CD4-positive, alpha-beta memory T cell (primary cell): Measurements from ENCODE around the gene NRG3. TPM values are rescaled to one million over a fixed set of nuclear protein-coding genes. Genes with fewer than 3 reads are reported as not detected.

Source experiments
- CTCF ChIA-PET: fragments of 350-600 bp; sonication (Branson Sonifier 250); formaldehyde crosslinking; loops from one replicate; lab custom pipeline; 2021; ENCODE audit warnings: inconsistent platforms; ENCODE audit not compliant: partially characterized antibody; lab: Charles Lee
- POLR2A ChIA-PET: fragments of 350-600 bp; sonication (Branson Sonifier 250); formaldehyde crosslinking; loops from one replicate; lab custom pipeline; 2021; ENCODE audit not compliant: partially characterized antibody; lab: Charles Lee
- DNase-seq, 5 donors: peaks; one replicate each; pipeline versions ENCODE4 v3.0.0 to v3.0.0-alpha.2; 2020 to 2022; ENCODE audit warnings: mixed read lengths in 1 of 5
- H3K27ac ChIP-seq: one replicate; pipeline ENCODE4 v1.7.0; 2013; ENCODE audit warnings: low read depth, low read length
- H3K27me3 ChIP-seq: 2 replicates; pipeline ENCODE4 v1.7.0; 2013; ENCODE audit warnings: mild to moderate bottlenecking, low read length, moderate library complexity; ENCODE audit not compliant: insufficient read depth
- H3K36me3 ChIP-seq: 2 replicates; pipeline ENCODE4 v1.7.0; 2013; ENCODE audit warnings: mild to moderate bottlenecking, low read length, moderate library complexity; ENCODE audit not compliant: insufficient read depth
- H3K4me1 ChIP-seq: 2 replicates; pipeline ENCODE4 v1.7.0; 2013; ENCODE audit warnings: mild to moderate bottlenecking, low read length, moderate library complexity; ENCODE audit not compliant: insufficient read depth
- H3K4me3 ChIP-seq, 2 donors: one replicate each; pipeline ENCODE4 v1.7.0; 2013; ENCODE audit warnings: low read length in 2 of 2, mild to moderate bottlenecking in 1 of 2
- H3K9me3 ChIP-seq, 2 donors: one replicate each; pipeline ENCODE4 v1.7.0; 2013; ENCODE audit warnings: low read length in 2 of 2, control low read depth in 1 of 2; ENCODE audit not compliant: control insufficient read depth in 1 of 2
- H3K27ac Mint-ChIP-seq, 7 donors: one replicate each; pipeline ENCODE4 v1.8.0; 2020 to 2021; ENCODE audit warnings: mixed read lengths in 7 of 7, mild to moderate bottlenecking in 6 of 7, inconsistent platforms in 3 of 7, moderate library complexity in 3 of 7
- H3K27me3 Mint-ChIP-seq, 2 donors: one replicate each; pipeline ENCODE4 v1.8.0; 2020 to 2021; ENCODE audit warnings: mixed read lengths in 2 of 2
- H3K36me3 Mint-ChIP-seq, 2 donors: one replicate each; pipeline ENCODE4 v1.8.0; 2020 to 2021; ENCODE audit warnings: mixed read lengths in 2 of 2, inconsistent platforms in 1 of 2, mild to moderate bottlenecking in 1 of 2
- H3K4me1 Mint-ChIP-seq, 4 donors: one replicate each; pipeline ENCODE4 v1.8.0; 2020 to 2021; ENCODE audit warnings: mixed read lengths in 4 of 4, mild to moderate bottlenecking in 1 of 4
- H3K4me3 Mint-ChIP-seq, 8 donors: one replicate each; pipeline ENCODE4 v1.8.0; 2020 to 2021; ENCODE audit warnings: mixed read lengths in 8 of 8, mild to moderate bottlenecking in 7 of 8, moderate library complexity in 6 of 8, inconsistent platforms in 3 of 8
- H3K9me3 Mint-ChIP-seq, 8 donors: one replicate each; pipeline ENCODE4 v1.8.0; 2020 to 2021; ENCODE audit warnings: mixed read lengths in 8 of 8, mild to moderate bottlenecking in 5 of 8, inconsistent platforms in 3 of 8, moderate library complexity in 1 of 8
- intact Hi-C: fragments of 100-400 bp; cut with micrococcal nuclease; formaldehyde crosslinking; loops from one replicate; pipeline ENCODE4 v1.15.1; 2023
- polyA plus RNA-seq, 2 donors: library from polyadenylated mRNA; unstranded; fragments of 300-500 nt; fragmentation: Illumina TruSeq; gene quantifications; one replicate each; pipeline ENCODE4 v1.2.3, GENCODE V29; 2021
- total RNA-seq, 2 experiments: library from RNA; stranded (reverse); gene quantifications; one replicate each; pipeline ENCODE4 v1.2.3, GENCODE V29; 2021

Gene NRG3
- total and polyA plus RNA-seq, 4 experiments from 2014 or later: not detected

DNA sequence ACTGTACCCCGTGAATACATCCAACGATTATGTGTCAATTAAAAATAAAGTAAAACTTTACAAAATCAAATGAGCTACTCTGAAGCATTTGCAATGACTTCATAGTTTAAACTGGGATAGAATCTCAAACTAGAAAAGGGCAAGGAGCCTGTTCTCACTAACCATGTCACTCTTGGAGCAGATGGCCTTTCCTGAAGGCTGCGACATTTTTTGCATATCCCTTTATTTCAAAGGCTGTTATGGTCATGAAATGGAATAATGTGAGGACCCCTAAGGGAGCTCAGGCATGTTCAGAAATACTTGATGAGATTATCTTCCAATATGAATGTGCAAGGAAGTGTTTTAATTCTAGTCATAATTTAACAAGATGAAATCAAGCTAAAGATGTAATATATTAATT lies 679.4 kb downstream of the NRG3 start:
- H3K9me3 Mint-ChIP-seq: peaks cover 0 to 6% (median under 1%) of the 10 kb centered on the region in 8 donors
- Histone ChIP-seq H3K36me3 (no peaks in the 10 kb centered on the region), H3K4me1 (no peaks in the 10 kb centered on the region), H3K9me3 (no peaks in the 10 kb centered on the region), H3K4me3 (no peak overlapping the region), H3K27ac (no peak overlapping the region), H3K27me3 (no peaks in the 10 kb centered on the region)
- CTCF ChIA-PET: no interaction called here
- POLR2A ChIA-PET: no interaction called here
- no peak for DNase-seq
- intact Hi-C loops: no loop called here
- H3K36me3 Mint-ChIP-seq: no peaks in the 10 kb centered on the region
- H3K4me3 Mint-ChIP-seq: no peak overlapping the region
- no peaks in the 10 kb centered on the region for H3K27me3 Mint-ChIP-seq
- H3K4me1 Mint-ChIP-seq: no peaks in the 10 kb centered on the region
- H3K27ac Mint-ChIP-seq: no peak overlapping the region

DNA sequence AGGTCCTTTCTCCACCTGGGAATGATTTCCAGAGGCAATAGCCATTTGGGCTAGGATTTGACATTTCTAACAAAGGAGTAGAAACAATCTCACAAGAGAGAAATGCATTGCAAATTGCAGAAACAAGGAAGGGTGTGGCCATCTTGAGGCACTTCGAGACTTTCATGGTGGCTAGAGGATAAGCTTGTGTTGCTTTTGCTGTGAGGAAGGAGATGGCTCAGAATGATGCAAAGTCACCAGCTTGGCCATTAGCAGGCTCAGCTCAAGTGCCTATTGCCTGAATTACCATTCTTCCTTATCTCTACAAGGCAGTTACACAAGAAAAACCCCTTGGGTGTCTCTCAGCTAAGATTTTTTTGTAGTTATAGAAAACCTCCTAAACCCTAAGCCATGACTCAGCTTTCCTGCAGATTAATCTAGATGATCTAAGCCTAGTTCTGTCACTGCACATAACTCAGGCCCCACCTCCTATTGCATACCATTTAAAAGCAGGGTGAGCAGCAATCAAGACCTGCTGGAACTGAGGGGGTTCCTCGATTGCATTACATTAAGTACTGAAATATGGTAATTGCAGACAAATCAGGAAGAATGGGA lies 683.1 kb downstream of the NRG3 start:
- no peak overlapping the region for H3K4me3 Mint-ChIP-seq
- H3K27me3 Mint-ChIP-seq: no peaks in the 10 kb centered on the region
- ChIA-PET CTCF (no interaction called here), POLR2A (no interaction called here)
- peaks cover 0 to 10% (median 0%) of the 10 kb centered on the region in 8 donors for H3K9me3 Mint-ChIP-seq
- intact Hi-C loops: no loop called here
- H3K27me3 ChIP-seq: no peaks in the 10 kb centered on the region
- DNase-seq: no peak
- no peak overlapping the region for H3K27ac Mint-ChIP-seq
- H3K36me3 ChIP-seq: no peaks in the 10 kb centered on the region
- no peaks in the 10 kb centered on the region for H3K4me1 ChIP-seq
- H3K36me3 Mint-ChIP-seq: no peaks in the 10 kb centered on the region
- H3K4me1 Mint-ChIP-seq: no peaks in the 10 kb centered on the region
- no peak overlapping the region for H3K27ac ChIP-seq
- H3K4me3 ChIP-seq: no peak overlapping the region
- H3K9me3 ChIP-seq: no peaks in the 10 kb centered on the region

DNA sequence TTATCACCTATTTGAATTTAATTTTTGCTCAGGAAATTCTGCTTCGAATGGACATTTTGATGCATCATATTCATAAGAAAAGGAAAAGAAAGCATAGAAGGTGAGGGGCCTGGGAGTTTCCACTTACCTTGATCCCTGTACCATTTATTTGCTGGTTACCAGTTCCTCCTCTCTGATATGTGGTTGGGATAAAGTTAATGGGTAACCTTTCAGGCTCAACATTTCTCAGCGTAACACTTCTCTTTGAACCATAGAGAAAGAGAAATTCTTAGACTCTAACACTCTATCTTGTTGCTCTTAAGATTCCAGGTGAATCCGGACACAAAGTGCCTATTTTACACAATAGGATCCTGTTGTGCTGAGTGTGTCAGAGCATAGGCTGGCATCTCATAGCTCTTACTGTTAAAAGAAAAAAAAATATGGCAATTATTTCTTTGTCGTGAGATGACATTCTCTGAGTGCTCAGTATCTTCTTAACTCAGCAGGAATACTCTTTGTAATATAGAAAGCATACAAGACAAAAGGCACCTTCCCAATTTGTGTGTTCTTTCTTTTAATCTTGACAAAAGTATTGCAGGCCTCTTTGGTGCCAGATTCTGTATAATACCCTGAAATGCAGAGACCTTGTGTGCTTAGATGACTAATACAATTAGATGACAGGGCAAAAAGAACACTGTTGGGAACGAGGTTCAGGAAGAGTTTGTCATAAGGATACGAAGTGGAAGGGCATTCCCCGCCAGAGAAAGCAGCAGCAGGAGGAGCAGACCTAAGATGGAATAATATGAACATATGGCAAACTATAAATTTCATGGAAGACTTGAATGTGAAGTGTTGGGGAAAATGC lies 689.6 kb downstream of the NRG3 start:
- no peak for DNase-seq
- Histone ChIP-seq H3K27ac (no peak overlapping the region), H3K4me1 (no peaks in the 10 kb centered on the region), H3K27me3 (no peaks in the 10 kb centered on the region), H3K9me3 (no peaks in the 10 kb centered on the region), H3K4me3 (no peak overlapping the region), H3K36me3 (no peaks in the 10 kb centered on the region)
- intact Hi-C loops: no loop called here
- Mint-ChIP-seq H3K4me1 (no peaks in the 10 kb centered on the region), H3K9me3 (peaks cover 0 to 6% (median 2%) of the 10 kb centered on the region in 8 donors), H3K27me3 (no peaks in the 10 kb centered on the region), H3K27ac (no peak overlapping the region), H3K4me3 (no peak overlapping the region), H3K36me3 (no peaks in the 10 kb centered on the region)
- ChIA-PET POLR2A (no interaction called here), CTCF (no interaction called here)

DNA sequence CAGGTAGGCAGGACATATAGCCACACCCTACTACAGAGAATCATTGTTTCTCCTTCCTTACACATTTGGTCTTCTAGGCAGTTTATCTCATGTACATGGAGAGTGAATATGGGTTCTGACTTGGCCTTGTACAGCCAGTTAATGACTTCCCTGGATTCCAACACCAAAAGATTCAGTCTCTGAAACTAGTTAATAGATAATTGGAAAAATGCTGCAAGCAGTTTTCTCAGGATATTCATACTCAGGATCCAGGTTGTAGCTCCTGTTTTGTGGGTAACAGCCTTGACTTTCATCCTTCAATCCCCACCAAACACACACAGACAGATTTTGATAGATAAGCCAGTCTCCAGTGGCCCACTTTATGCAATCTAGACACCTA lies 690.2 kb downstream of the NRG3 start:
- H3K36me3 Mint-ChIP-seq: no peaks in the 10 kb centered on the region
- H3K4me3 Mint-ChIP-seq: no peak overlapping the region
- no peaks in the 10 kb centered on the region for H3K27me3 Mint-ChIP-seq
- intact Hi-C loops: no loop called here
- no peak overlapping the region for H3K27ac Mint-ChIP-seq
- CTCF ChIA-PET: no interaction called here
- Histone ChIP-seq H3K4me1 (no peaks in the 10 kb centered on the region), H3K27ac (no peak overlapping the region), H3K36me3 (no peaks in the 10 kb centered on the region), H3K4me3 (no peak overlapping the region), H3K9me3 (no peaks in the 10 kb centered on the region), H3K27me3 (no peaks in the 10 kb centered on the region)
- POLR2A ChIA-PET: no interaction called here
- no peaks in the 10 kb centered on the region for H3K4me1 Mint-ChIP-seq
- H3K9me3 Mint-ChIP-seq: peaks cover 0 to 8% (median 2%) of the 10 kb centered on the region in 8 donors
- DNase-seq: no peak

DNA sequence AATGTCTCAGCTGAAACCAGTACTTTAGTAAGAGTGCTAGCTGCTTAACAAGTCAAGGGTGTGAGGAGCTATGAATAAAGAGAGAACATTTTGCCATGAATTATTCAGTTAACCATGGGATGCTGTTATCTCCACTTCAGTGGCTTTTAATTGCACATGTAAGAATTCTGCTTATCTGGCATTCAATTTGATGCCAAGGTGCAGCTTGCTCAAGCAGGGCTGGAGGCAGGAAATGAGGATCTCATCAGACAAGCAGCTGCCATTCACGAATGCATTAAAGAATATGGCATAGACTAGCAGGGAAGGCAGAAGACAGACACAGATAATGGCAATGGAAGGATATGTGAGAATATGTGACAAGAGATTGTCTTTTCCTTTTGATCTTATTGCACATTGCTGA lies 697.8 kb downstream of the NRG3 start:
- ChIA-PET POLR2A (no interaction called here), CTCF (no interaction called here)
- H3K4me3 ChIP-seq: no peak overlapping the region
- H3K9me3 ChIP-seq: no peaks in the 10 kb centered on the region
- Mint-ChIP-seq H3K4me3 (no peak overlapping the region), H3K27ac (no peak overlapping the region), H3K36me3 (no peaks in the 10 kb centered on the region), H3K27me3 (no peaks in the 10 kb centered on the region), H3K9me3 (peaks cover 0 to 7% (median 3%) of the 10 kb centered on the region in 8 donors), H3K4me1 (no peaks in the 10 kb centered on the region)
- no peak overlapping the region for H3K27ac ChIP-seq
- intact Hi-C loops: no loop called here
- H3K27me3 ChIP-seq: no peaks in the 10 kb centered on the region
- DNase-seq: no peak
- H3K4me1 ChIP-seq: no peaks in the 10 kb centered on the region
- no peaks in the 10 kb centered on the region for H3K36me3 ChIP-seq

DNA sequence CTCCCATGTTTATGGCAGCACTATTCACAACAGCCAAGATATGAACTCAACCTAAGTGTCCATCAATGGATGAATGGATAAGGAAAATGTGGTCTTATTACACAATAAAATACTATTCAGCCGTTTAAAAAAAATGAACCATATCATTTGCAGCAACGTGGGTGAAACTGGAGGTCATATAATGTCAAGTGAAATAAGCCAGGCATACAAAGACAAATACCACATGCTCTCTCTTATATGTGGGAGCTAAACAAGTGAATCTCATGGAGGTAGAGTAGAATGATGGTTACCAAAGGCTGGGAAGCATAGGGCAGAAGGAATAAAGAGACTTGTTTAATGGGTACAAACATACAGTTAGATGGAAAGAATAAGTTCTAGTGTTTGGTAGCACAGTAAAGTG lies 699.1 kb downstream of the NRG3 start:
- DNase-seq: no peak
- Mint-ChIP-seq H3K9me3 (peaks cover 0 to 7% (median 3%) of the 10 kb centered on the region in 8 donors), H3K27me3 (no peaks in the 10 kb centered on the region), H3K4me3 (no peak overlapping the region), H3K27ac (no peak overlapping the region), H3K36me3 (no peaks in the 10 kb centered on the region), H3K4me1 (no peaks in the 10 kb centered on the region)
- intact Hi-C loops: no loop called here
- H3K36me3 ChIP-seq: no peaks in the 10 kb centered on the region
- ChIA-PET POLR2A (no interaction called here), CTCF (no interaction called here)
- no peaks in the 10 kb centered on the region for H3K27me3 ChIP-seq
- H3K4me1 ChIP-seq: no peaks in the 10 kb centered on the region
- no peaks in the 10 kb centered on the region for H3K9me3 ChIP-seq
- no peak overlapping the region for H3K4me3 ChIP-seq
- no peak overlapping the region for H3K27ac ChIP-seq

DNA sequence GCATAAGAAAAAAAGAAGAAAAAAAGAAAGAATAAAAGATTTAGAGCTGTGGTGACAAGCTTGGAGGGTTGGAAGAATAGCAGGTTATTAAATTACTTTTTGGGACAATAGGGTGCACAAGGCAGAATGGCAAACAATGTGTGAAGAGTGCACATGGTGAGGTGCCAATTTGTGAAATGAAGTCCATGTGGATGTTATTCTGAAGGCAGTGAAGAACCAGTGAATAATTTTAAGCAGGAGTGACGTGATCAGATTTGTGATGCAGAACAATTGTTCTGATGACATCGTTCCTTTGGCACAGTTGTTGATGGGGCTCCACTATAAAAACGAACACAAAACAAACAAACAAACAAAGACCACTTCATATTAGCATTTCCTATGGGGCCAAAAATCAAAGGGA lies 700.3 kb downstream of the NRG3 start:
- DNase-seq: no peak
- Histone ChIP-seq H3K36me3 (no peaks in the 10 kb centered on the region), H3K27me3 (no peaks in the 10 kb centered on the region), H3K9me3 (no peaks in the 10 kb centered on the region), H3K27ac (no peak overlapping the region), H3K4me1 (no peaks in the 10 kb centered on the region), H3K4me3 (no peak overlapping the region)
- H3K36me3 Mint-ChIP-seq: no peaks in the 10 kb centered on the region
- no peaks in the 10 kb centered on the region for H3K27me3 Mint-ChIP-seq
- H3K4me1 Mint-ChIP-seq: no peaks in the 10 kb centered on the region
- ChIA-PET POLR2A (no interaction called here), CTCF (no interaction called here)
- no peak overlapping the region for H3K4me3 Mint-ChIP-seq
- peaks cover 0 to 4% (median 3%) of the 10 kb centered on the region in 8 donors for H3K9me3 Mint-ChIP-seq
- intact Hi-C loops: no loop called here
- H3K27ac Mint-ChIP-seq: no peak overlapping the region
